Activated CD4-positive, CD25-positive, alpha-beta regulatory T cell treated with anti-CD3 and anti-CD28 coated beads, Interleukin-2, amount 50 U/mL, for 72 hours (primary cell): ENCODE results near the gene PLEKHM2.
"Not testable (repeated sequence)": the region's sequence is repeated elsewhere in the genome, so short reads cannot be mapped to it uniquely, and the experiment has no call there.

Experiments
- DNase-seq: peaks from one replicate; pipeline ENCODE4 v3.0.0; 2021

The PLEKHM2 gene

DNA sequence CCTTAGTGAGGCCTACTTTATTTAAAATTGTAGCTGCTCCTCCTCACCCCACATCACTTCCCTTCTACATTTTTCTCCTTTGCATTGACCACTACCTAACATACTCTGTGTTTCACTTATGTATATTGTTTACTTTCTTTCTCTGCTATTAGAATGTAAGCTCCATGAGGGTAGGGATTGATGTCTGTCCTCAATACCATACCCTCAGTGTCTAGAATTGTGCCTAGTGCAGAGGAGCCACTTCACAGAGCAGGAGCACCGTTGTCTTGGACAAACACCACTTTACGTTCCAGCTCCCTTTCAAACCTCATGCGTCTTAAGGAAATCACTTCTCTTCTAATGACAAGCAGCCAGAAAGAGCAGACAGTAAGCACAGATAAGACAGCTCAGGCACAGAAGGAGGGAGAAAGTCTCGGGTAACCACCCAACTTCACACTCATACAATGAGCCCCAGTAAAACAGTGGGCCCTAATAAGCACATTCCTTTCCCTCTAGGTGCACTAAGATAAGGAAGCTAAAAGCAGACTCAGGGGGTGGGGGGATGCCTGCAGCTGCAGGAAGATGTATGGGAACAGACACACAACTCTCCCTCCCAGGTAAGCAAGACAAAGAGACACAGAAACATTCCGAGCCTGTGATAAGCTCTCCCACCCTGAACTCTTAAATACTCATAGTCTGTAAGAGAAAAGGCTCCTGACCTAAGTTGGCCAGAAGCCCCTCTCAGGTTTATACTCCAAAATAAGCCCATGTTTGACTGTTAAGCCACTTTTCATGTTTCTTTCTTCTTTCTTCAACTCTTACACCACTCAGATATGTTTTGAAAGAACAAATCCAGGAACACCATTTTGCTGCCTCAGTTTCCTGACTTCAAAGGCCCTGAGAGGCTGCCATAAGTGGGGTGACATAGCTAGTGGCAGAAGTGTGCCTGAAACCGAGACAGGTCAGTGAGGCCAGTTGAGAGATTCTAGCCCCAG, 7.1 kb upstream of the PLEKHM2 start:
- no peak for DNase-seq

- DNase-seq: no peak
These were observed 5.5 kb upstream of the PLEKHM2 start for GRCh38 chr1:15678578-15678977.

GRCh38 chr1:15680131-15680530, 4.0 kb upstream of the PLEKHM2 start:
- DNase-seq: no peak

DNA sequence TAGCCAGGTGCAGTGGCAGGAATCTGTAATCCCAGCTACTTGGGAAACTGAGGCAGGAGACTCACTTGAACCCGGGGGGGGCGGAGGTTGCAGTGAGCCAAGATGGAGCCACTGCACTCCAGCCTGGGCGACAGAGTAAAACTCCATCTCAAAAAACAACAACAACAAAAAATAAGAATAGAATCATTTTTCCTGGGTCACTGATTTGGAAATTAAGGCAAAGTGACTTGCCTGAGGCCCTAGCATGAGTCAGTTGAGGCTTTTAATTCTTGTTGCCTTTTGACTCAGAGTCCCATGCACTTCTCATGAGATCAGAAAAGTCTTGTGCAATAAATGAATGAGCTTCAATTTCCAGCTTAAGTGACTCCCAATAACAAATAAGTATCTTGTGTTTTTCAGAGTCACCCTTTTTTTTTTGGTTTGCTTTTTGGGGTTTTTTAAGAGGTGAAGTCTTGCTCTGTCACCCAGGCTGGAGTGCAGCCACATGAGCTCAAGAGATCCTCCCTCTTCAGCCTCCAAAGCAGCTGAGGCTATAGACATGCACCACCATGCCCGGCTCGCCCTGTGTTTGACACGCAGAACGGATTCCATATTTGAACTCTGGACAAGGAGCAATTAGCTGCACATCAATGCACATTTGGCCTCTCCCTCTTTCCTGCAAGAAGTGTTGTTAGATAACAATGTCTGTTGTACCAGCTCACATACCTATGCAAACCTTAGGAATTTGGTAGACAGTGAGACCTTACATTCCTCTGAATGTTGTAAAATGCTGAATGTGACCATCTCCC, 3.4 kb upstream of the PLEKHM2 start:
- DNase-seq: no peak

- no peak for DNase-seq
These were observed 2.5 kb upstream of the PLEKHM2 start for GRCh38 chr1:15681349-15682292.

- no peak for DNase-seq
These were observed 1.2 kb upstream of the PLEKHM2 start for GRCh38 chr1:15682936-15683341.

DNA sequence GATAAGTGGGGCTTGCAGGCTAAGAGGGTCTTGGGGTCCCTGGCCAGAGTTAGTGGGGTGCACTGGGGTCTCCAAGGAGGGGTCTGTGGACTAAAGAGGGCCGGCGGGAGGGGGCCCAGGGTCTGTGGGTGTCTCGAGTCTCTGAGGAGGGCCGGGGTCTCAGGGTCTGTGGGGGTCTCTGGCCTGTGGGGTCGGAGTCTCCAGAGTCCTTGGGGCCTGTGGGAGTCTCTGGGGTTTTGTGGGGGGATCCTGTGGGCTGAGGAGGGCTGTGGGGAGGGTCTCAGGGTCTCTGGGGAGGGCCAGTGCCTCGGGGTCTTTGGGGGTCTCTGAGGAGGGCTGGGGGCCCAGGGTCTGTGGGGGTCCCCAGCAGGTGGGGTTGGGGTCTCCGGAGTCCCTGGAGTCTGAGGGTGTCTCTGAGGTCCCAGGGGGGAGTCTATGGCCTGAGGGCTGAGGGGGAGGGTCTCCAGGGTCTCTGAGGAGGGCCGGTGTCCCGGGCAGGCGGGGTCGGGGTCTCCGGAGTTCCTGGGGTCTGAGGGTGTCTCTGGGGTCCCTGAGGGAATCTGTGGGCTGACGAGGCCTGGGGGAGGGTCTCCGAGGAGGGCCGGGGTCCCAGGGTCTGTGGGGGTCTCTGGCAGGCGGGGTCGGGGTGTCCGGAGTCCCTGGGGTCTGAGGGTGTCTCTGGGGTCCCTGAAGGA, 628 bp upstream of the PLEKHM2 start:
- DNase-seq: no peak

DNA sequence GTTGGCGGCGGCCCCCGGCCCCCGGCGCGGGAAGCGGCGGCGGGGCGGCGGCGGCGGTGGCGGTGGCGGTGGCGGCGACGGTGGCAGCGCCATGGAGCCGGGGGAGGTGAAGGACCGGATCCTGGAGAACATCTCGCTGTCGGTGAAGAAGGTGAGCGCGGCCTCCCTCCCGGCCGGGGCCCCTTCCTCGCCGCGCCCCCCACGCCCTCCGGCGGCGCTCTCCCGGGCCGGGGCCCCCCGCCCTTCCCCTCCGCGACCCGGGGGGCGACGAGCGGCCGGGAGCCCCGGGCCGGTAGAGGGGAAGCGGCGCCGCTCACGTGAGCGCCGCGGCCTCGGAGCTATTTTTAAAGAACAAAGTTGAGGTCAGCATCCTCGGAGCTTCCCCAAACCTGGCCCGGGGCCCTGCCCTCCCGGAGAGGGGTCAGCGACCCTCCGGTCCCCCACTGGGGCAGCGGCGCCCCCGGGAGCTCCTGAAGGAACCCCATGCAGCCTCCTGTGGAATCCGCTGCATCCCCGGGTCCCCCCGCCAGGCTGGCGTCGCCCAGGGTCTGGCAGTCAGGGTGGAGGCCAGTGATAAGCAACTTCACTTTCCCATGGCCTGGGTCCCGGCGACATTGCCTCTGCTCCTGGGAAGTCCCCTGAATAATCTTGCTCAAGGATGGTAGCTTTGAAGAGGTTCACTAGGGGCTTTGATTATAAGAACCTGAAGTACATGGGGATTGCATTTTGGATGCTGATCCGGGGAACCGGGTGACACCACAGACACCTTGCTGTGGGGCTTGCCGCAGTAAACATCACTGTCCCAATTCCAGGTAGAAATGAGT, 560 bp downstream of the PLEKHM2 start:
- peak; percentile 50 for DNase-seq

DNA sequence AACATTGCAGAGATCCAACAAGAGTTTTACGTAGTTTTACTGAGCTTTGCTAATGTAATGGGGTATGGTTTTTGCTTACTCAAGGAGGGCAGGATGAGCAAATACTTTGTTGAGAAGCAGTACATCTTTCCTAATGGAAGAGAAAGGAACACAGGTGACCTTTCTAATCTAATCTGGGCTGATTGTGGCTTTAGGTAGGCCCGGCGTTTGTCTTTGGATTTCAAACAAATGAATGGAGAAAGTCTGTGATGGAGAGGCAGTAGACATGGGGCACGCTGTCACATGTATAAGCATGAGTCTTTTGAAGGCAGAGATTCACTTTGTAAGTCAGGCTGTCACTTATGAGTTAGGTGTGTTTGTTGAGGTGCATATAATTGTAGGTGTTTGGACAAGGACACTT, 1.7 kb downstream of the PLEKHM2 start:
- no peak for DNase-seq

DNA sequence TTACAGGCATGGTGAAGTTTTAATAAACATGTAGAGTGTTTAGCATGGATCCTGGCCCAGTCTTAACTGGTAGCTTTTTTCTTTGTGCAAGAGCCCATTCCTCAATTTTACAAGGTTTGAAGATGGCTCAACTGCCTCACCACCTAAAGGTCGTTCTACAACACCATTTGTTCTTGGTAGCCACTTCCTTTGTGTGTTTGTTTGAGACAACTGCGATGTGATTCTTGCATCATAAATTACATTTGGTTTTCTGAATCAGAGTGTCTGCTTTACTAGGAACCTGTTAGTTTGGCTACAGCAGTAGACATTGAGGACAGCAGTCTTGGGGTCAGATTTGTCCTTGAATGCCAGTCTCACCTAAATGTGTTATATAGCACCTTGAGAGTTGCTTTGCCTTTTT, 3.3 kb downstream of the PLEKHM2 start:
- no peak for DNase-seq

DNA sequence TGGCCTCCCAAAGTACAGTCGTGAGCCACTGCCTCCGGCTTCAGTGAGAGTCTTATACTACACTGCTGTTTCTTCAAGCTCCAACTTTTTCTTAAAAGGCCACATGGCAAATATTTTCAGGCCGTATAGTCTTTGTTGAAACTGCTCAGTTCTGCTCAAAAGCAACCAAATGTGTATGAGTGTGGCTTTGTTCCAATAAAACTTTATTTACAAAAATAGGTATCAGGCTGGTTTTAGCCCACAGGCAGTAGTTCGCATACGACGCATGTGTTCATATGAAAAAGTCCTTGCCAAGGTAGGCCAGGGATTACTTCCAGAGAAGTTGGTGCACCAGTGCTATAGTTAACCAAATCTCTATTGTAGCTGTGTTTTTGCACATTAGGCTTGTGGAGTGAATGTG, 6.2 kb downstream of the PLEKHM2 start:
- no peak for DNase-seq

- DNase-seq: no peak
These were observed 7.4 kb downstream of the PLEKHM2 start for GRCh38 chr1:15691434-15692032.

GRCh38 chr1:15692121-15692682, 8.1 kb downstream of the PLEKHM2 start:
- DNase-seq: no peak

DNA sequence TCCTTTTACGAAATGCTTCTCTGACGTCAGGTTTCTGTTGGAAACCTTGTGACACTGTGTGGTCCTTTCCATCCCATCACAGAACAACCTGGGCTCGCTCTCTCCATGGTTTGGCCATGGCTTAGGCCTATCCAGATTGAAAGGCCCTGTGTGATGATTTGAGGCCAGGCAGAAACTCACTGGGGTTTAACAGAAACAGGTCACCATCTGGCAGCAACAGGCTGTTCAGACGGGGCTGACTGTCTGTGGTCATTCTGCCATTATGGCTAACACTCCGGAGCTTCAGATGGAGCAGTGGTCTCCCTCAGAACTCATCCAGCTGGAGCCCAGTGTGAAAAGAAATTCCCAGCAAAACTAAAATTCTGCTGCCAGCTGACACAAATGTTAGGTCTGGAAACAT, 9.3 kb downstream of the PLEKHM2 start:
- no peak for DNase-seq

DNA sequence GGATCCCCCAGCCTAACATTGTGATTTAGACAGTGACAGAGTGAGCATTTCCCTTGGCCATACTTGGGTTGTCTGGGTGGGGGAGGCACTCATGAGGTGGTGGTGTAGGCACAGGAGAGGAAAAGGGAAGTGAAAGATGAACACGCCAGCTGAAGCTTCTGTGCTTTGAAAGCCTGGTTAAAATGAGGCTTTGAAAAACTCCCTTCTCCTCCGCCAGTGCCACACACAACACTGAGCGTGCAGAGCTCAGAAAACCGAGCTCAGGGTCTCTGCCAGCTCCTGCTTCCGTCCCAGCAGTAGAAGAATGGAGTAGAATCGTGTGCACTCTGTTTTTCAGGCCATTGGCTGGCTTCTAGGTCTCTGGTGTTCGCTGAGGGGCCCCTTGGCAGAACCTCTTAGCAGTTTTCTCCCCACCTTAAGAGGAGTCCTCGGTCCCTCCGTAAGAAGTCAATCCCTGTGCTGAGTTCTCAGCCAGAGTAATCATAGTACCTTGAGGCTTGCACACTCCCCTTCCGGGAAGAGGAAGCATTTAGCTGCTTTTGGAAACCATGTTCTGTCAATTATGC, 12.9 kb downstream of the PLEKHM2 start:
- DNase-seq: peak; percentile 39

GRCh38 chr1:15698201-15698600, 14.1 kb downstream of the PLEKHM2 start:
- DNase-seq: no peak

DNA sequence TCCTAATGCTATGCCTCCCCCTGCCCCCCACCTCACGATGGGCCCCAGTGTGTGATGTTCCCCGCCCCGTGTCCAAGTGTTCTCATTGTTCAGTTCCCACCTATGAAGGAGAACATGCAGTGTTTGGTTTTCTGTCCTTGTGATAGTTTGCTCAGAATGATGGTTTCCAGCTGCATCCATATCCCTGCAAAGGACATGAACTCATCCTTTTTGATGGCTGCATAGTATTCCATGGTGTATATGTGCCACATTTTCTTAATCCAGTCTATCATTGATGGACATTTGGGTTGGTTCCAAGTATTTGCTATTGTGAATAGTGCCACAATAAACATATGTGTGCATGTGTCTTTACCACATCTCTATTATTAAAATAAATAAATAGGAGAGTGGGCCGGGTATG, 15.2 kb downstream of the PLEKHM2 start:
- not testable (repeated sequence) for DNase-seq

- no peak for DNase-seq
These were observed 16.4 kb downstream of the PLEKHM2 start for GRCh38 chr1:15700508-15700907.

DNA sequence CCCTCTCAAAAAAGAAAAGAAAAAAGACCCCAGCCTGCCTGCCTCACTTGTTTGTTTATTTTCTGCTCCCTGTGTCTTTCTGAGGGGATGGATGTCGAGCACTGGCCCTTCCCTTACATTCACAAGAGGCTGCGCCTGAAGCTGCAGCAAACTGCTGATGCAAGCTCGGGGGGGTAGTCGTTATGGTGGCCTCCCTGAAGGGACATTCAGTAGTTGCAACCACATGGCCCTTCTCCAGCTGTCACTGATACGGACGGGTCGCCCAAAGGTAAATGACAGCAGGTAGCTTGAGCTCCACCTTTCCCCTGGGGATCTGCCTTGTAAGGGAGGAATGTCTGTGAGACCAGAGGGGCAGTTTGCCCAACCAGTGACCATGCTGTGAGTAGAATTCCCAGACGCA, 17.7 kb downstream of the PLEKHM2 start:
- no peak for DNase-seq
